ENCODE results near the gene WBP11. TPM values are rescaled to one million over a fixed set of nuclear protein-coding genes. Genes with fewer than 3 reads are reported as not detected.

Gene WBP11
- total and polyA plus RNA-seq, 9 of the 15 experiments (the other 6 are each of a cell fraction or from before 2014, with no cell fraction given), result 7.7 to 60.8 (median 24.6) TPM

DNA sequence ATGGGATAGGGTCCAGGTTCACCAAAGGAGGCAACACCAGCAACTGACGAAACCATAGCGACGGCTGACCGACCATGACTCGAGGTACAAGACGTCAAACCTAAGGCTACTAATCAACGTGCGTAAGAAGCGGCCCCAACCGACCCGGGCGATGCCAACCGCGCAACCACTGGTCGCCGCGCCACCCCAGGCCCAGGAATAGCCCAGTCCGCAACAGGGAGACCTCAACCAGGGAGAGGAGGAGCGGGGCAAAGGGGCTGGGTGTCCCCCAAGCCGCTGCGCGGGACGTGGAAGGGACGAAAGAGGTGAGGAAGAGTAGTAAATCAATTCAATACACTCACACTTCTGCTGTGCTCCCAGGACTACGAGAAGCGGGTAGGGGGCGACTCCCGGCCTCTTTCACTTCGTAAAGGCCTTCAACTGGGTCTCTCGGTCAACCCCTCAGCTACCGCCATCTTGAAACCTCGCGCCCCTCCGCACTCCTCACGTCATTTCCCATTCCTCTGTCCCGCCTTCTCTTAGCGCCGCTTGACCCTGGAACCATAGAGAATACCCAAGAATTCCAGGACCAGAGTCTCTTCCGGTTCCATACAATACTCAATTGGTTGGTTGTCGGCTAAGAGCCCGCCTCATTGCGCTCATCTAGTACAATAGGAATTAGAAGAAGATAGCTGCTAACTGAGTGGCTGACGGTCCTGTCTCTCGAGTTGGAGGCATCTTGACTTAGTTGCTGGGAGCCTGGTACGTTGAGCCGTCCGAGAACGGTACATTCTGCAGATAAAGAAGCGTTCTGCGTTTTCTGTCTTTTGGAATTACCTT is at the start of gene WBP11, which contains the start of gene C12orf60 (continued):
- TF ChIP-seq SP2 (IDR thresholded peaks at IDR 0.05; ENCODE audit: extremely low read depth, low read depth, low read length, poor library complexity, severe bottlenecking) (peak; percentile 77), ARID4B (CRISPR knock-in tag; IDR thresholded peaks at IDR 0.05) (0 out of 2 replicates have a peak, but pooled peaks have one; percentile 44), ARID1B (IDR thresholded peaks at IDR 0.05) (no peak), ZNF24 (IDR thresholded peaks at IDR 0.05) (no peak), NUFIP1 (IDR thresholded peaks at IDR 0.05; ENCODE audit: partially characterized antibody) (no peak), HMGN3 (IDR thresholded peaks at IDR 0.05; ENCODE audit: borderline replicate concordance, extremely low read depth, insufficient read length, low read depth, low read length) (no peak), BRD4 (IDR thresholded peaks at IDR 0.05) (0 out of 2 replicates have a peak, but pooled peaks have one; percentile 59), NFIX (CRISPR knock-in tag; IDR thresholded peaks at IDR 0.05; ENCODE audit: low read depth) (no peak), ZNF77 (CRISPR knock-in tag; IDR thresholded peaks at IDR 0.05) (no peak)
- TF ChIP-seq, protein P1, sequence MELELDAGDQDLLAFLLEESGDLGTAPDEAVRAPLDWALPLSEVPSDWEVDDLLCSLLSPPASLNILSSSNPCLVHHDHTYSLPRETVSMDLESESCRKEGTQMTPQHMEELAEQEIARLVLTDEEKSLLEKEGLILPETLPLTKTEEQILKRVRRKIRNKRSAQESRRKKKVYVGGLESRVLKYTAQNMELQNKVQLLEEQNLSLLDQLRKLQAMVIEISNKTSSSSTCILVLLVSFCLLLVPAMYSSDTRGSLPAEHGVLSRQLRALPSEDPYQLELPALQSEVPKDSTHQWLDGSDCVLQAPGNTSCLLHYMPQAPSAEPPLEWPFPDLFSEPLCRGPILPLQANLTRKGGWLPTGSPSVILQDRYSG (tag; conservative IDR thresholded peaks at IDR 0.05; ENCODE audit: low read depth), result no peak
- TF ChIP-seq, protein P2, sequence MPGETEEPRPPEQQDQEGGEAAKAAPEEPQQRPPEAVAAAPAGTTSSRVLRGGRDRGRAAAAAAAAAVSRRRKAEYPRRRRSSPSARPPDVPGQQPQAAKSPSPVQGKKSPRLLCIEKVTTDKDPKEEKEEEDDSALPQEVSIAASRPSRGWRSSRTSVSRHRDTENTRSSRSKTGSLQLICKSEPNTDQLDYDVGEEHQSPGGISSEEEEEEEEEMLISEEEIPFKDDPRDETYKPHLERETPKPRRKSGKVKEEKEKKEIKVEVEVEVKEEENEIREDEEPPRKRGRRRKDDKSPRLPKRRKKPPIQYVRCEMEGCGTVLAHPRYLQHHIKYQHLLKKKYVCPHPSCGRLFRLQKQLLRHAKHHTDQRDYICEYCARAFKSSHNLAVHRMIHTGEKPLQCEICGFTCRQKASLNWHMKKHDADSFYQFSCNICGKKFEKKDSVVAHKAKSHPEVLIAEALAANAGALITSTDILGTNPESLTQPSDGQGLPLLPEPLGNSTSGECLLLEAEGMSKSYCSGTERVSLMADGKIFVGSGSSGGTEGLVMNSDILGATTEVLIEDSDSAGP (CRISPR knock-in tag; IDR thresholded peaks at IDR 0.05), result no peak
